Measurements from ENCODE around the gene KDELR1.

GRCh38 chr19:48365602-48366001 lies 25.7 kb downstream of the KDELR1 start:
- TF ChIP-seq CTCF (IDR thresholded peaks at IDR 0.05) = no peak
- no peak for TF ChIP-seq POLR2A (IDR thresholded peaks at IDR 0.05)

All from esophagus squamous epithelium (tissue), 4 donors.